GM23248 (cell line): ENCODE data around the gene TSPAN32. TPM values are rescaled to one million over a fixed set of nuclear protein-coding genes. Genes with fewer than 3 reads are reported as not detected.

Experiments
- DNase-seq: peaks from one replicate; pipeline ENCODE4 v3.0.0-alpha.2; 2015
- H2AFZ ChIP-seq: fragments of 200-600 bp; sonication (generic); 2 replicates; pipeline ENCODE4 v1.6.1; 2016; ENCODE audit warnings: antibody characterized with exemption
- H3F3A ChIP-seq: fragments of 200-600 bp; sonication (generic); 2 replicates; pipeline ENCODE4 v1.6.1; 2016; ENCODE audit warnings: mild to moderate bottlenecking, antibody characterized with exemption, mixed run types; ENCODE audit not compliant: insufficient read depth
- H3K27ac ChIP-seq: fragments of 200-600 bp; sonication (generic); 2 replicates; pipeline ENCODE4 v1.5.1; 2016; ENCODE audit warnings: mild to moderate bottlenecking
- H3K27me3 ChIP-seq: fragments of 200-600 bp; sonication (generic); replicated peaks from 2 replicates; pipeline ENCODE4 v1.6.1; 2016; ENCODE audit warnings: mild to moderate bottlenecking; ENCODE audit not compliant: insufficient read depth
- H3K36me3 ChIP-seq: fragments of 200-600 bp; sonication (generic); 2 replicates; pipeline ENCODE4 v1.6.1; 2016; ENCODE audit warnings: low read depth, mild to moderate bottlenecking
- H3K4me1 ChIP-seq: fragments of 200-600 bp; sonication (generic); 2 replicates; pipeline ENCODE4 v1.6.1; 2016; ENCODE audit warnings: mild to moderate bottlenecking; ENCODE audit not compliant: insufficient read depth
- H3K4me2 ChIP-seq: fragments of 200-600 bp; sonication (generic); one replicate; pipeline ENCODE4 v1.6.1; 2016; ENCODE audit warnings: mild to moderate bottlenecking; ENCODE audit not compliant: unreplicated experiment
- H3K4me3 ChIP-seq: fragments of 200-600 bp; sonication (generic); 2 replicates; pipeline ENCODE4 v1.5.1; 2016; ENCODE audit warnings: mild to moderate bottlenecking
- H3K79me2 ChIP-seq: fragments of 200-600 bp; sonication (generic); 2 replicates; pipeline ENCODE4 v1.6.1; 2016; ENCODE audit warnings: mild to moderate bottlenecking; ENCODE audit not compliant: insufficient read depth
- H3K9ac ChIP-seq: fragments of 200-600 bp; sonication (generic); 2 replicates; pipeline ENCODE4 v1.6.1; 2016; ENCODE audit warnings: mild to moderate bottlenecking
- H3K9me2 ChIP-seq: fragments of 200-600 bp; sonication (generic); 2 replicates; pipeline ENCODE4 v1.6.1; 2016; ENCODE audit warnings: mixed run types, mild to moderate bottlenecking, moderate library complexity; ENCODE audit not compliant: insufficient read depth
- H3K9me3 ChIP-seq: fragments of 200-600 bp; sonication (generic); one replicate; pipeline ENCODE4 v1.6.1; 2017; ENCODE audit warnings: low read depth
- H4K20me1 ChIP-seq: fragments of 200-600 bp; sonication (generic); 2 replicates; pipeline ENCODE4 v1.6.0; 2016; ENCODE audit not compliant: insufficient read depth
- EZH2 ChIP-seq: fragments of 200-600 bp; sonication (generic); IDR thresholded peaks from 2 replicates; pipeline ENCODE4 v1.6.1; 2018; ENCODE audit warnings: antibody characterized with exemption, mild to moderate bottlenecking; ENCODE audit not compliant: insufficient read depth, poor library complexity, severe bottlenecking
- EZH2phosphoT487 ChIP-seq: fragments of 200-600 bp; sonication (generic); IDR thresholded peaks from 2 replicates; pipeline ENCODE4 v1.6.1; 2018; ENCODE audit warnings: antibody characterized with exemption, moderate library complexity, mild to moderate bottlenecking, low read depth; ENCODE audit not compliant: insufficient read depth
- WGBS, 2 experiments: methylation state at CpG; one replicate each; pipeline ENCODE4 v1.1.6; 2015 to 2017; ENCODE audit warnings: low lambda C conversion rate in 2 of 2, low coverage in 1 of 2; ENCODE audit errors: missing lambda C conversion rate in 2 of 2; 5-methylcytosine and 5-hydroxymethylcytosine counted together
- in situ Hi-C: fragments of 300-500 bp; cut with MboI; formaldehyde crosslinking; loops from 2 replicates; pipeline ENCODE4 v1.15.0; 2020
- polyA plus RNA-seq: library from polyadenylated mRNA; unstranded; fragments of >200 nt; fragmentation: Nextera tagmentation; extraction: Ambion mirVana; gene quantifications from 2 replicates; pipeline ENCODE4 v1.2.1, GENCODE V29; 2016
- total RNA-seq: library from RNA; depleted of rRNA; stranded (reverse); fragments of >200 nt; shearing (Covaris generic); gene quantifications from 2 replicates; pipeline ENCODE4 v1.2.3, GENCODE V29; 2014

Gene TSPAN32
- total and polyA plus RNA-seq, 2 experiments from 2014 or later = not detected

DNA sequence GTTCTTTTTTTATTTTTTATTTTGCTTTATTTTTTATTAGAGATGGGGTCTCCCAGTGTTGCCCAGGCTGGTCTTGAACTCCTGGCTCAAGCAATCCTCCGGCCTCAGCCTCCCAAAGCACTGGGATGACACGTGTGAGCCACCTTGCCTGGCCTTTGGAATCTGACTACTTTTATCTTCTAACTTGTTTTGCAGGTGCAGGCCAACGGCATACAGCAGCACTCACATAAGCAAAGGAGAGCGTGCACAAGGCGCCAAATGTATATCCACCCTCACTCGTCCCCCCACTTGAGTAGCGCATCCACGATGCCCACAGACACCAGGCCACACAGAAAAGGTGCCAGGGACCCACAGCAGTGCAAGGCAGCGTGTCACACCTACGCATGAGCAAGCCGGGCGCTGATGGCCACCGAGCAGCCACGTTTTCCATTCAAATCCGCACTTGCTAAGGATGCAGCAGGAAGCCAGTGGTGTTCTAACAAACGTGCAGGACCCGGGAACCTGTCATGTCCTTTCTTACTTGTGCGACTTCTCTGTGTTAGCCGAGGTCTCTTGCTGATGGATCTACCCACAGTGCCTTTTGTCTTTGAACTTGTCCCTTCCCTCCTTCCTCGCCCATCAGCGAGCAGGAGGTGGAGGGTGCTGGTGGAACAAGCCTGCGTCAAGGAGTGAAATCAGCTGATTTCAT lies 37.3 kb upstream of the TSPAN32 start:
- Histone ChIP-seq H2AFZ (no peak overlapping the region), H3K36me3 (no peaks in the 10 kb centered on the region), H3K9me2 (no peaks in the 10 kb centered on the region), H3K27ac (no peak overlapping the region), H3K27me3 (peaks cover 11% of the 10 kb centered on the region; the same call in 1 of the 2 replicates), H3K9ac (no peak overlapping the region), H4K20me1 (no peaks in the 10 kb centered on the region), H3F3A (no peaks in the 10 kb centered on the region), H3K4me2 (no peak overlapping the region), H3K4me3 (no peak overlapping the region), H3K79me2 (no peaks in the 10 kb centered on the region), H3K9me3 (no peaks in the 10 kb centered on the region), H3K4me1 (no peaks in the 10 kb centered on the region)
- TF ChIP-seq EZH2phosphoT487 = no peak
- TF ChIP-seq EZH2 = no peak
- WGBS, 2 experiments = 52% methylated on average over 21 to 22 of the region's 22 CpGs
- in situ Hi-C loops = no loop called here
- no peak for DNase-seq

DNA sequence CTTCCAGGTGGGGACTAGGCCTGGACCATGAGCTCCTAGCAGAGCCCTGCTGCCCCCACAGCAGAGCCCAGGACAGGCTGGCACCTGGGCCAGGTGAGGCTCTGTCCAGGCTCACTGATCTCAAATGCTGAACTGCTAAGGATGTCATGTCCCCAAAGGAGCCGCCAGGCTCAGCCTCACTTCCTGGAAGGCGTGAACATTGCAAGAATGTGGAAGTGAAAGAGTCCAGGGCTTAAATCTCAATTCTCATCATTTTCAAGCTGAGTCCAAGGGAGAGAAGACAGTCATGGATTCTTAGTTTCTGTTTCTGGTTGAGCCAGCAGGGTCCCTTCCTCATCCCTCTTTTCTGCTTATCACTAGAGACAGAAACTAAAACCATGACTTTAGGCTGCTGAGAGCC lies 36.4 kb upstream of the TSPAN32 start:
- 49 to 53% methylated on average over 2 of the region's 2 CpGs for WGBS, 2 experiments
- Histone ChIP-seq H3F3A (no peaks in the 10 kb centered on the region), H4K20me1 (no peaks in the 10 kb centered on the region), H3K79me2 (no peaks in the 10 kb centered on the region), H3K4me2 (no peak overlapping the region), H3K27me3 (peaks cover 19% of the 10 kb centered on the region; the same call in 1 of the 2 replicates), H3K9me3 (no peaks in the 10 kb centered on the region), H3K27ac (no peak overlapping the region), H2AFZ (no peak overlapping the region), H3K9me2 (no peaks in the 10 kb centered on the region), H3K36me3 (no peaks in the 10 kb centered on the region), H3K4me1 (no peaks in the 10 kb centered on the region), H3K4me3 (no peak overlapping the region), H3K9ac (no peak overlapping the region)
- in situ Hi-C loops = no loop called here
- TF ChIP-seq EZH2phosphoT487 = no peak
- no peak for TF ChIP-seq EZH2
- DNase-seq = no peak

DNA sequence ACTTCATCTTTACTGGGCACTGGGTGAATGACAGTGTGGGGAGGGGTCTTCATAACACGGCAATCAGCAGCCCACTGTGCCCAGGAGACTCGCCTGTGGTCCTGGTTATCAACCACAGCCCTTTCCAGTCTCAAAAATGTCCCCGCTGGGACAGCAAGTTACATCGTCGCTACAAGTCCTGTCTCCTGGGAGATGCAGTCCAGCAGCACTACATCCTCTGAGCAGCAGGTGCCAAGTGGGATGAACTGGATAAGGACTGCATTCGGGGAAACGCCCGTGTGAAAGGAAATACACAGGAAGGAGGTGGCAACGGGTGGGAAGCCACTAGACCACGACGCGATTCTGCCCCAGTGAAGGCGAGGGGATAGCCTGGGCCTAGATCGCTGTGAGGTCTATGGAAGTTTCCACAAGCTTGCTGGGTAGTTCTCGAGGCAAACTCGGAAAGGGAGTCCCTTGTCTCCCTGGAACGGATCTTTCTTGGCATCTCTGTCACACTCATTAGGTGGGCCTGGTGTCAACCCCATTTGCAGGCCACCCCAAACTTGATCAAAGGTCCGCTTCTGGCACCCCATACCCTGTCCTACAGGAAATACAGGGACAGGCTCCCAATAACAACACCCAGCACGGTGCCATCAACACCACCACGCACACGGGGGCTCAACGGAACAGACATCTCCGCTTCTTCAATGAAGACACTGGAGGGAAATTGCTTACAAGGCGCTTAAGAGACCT lies 35.8 kb upstream of the TSPAN32 start:
- Histone ChIP-seq H3K79me2 (no peaks in the 10 kb centered on the region), H3F3A (no peaks in the 10 kb centered on the region), H3K4me2 (no peak overlapping the region), H3K27me3 (peaks cover 20% of the 10 kb centered on the region), H3K9me3 (no peaks in the 10 kb centered on the region), H3K27ac (no peak overlapping the region), H3K4me3 (no peak overlapping the region), H3K36me3 (no peaks in the 10 kb centered on the region), H3K9ac (no peak overlapping the region), H3K4me1 (no peaks in the 10 kb centered on the region), H2AFZ (no peak overlapping the region), H4K20me1 (no peaks in the 10 kb centered on the region), H3K9me2 (no peaks in the 10 kb centered on the region)
- TF ChIP-seq EZH2 = no peak
- TF ChIP-seq EZH2phosphoT487 = no peak
- WGBS, 2 experiments = 74 to 77% methylated on average over 24 of the region's 24 CpGs
- DNase-seq = no peak
- in situ Hi-C loops = no loop called here

DNA sequence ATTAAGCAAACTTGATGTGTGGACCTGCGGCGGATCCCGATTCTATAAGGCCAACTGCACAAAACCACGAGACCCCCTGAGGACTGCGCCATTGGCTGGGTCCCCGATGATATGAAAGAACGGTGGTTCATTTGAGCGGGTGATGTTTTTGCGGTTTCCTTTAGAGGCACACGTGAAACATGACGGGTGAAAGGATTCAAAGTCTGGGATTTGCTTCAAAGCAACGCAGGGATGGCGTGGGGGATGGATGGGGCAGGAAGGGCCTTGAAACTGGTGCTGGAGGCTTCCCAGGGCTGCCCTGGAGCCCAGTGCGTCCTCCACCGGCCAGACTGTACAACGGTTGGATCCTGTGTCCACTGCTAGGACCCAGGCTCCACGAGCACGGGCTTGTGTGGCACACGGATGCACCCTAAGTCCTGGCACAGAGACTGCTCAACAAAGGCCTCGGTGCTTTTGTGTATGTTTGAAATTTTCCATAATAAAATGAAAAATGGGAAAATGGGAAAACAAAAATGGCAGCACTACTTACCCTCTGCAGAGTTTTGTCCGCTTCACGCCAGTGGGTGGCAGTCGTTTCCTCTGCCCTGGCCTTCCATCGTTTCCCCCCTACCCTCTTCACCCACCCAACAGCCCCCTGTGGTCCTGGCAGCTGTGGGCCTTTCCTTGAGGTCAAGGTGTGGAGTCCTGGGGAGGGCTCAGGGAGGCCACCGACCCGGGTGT lies 35.1 kb upstream of the TSPAN32 start:
- no peak overlapping the region for H3K27ac ChIP-seq
- in situ Hi-C loops = no loop called here
- H3K9ac ChIP-seq = no peak overlapping the region
- H4K20me1 ChIP-seq = no peaks in the 10 kb centered on the region
- H2AFZ ChIP-seq = no peak overlapping the region
- no peaks in the 10 kb centered on the region for H3K9me3 ChIP-seq
- no peak overlapping the region for H3K4me3 ChIP-seq
- H3K4me1 ChIP-seq = no peaks in the 10 kb centered on the region
- DNase-seq = no peak
- H3F3A ChIP-seq = no peaks in the 10 kb centered on the region
- no peak overlapping the region for H3K4me2 ChIP-seq
- WGBS, 2 experiments = 81 to 83% methylated on average over 26 of the region's 26 CpGs
- no peaks in the 10 kb centered on the region for H3K9me2 ChIP-seq
- TF ChIP-seq EZH2phosphoT487 (no peak), EZH2 (no peak)
- no peaks in the 10 kb centered on the region for H3K79me2 ChIP-seq
- no peaks in the 10 kb centered on the region for H3K36me3 ChIP-seq
- peaks cover 27% of the 10 kb centered on the region for H3K27me3 ChIP-seq
